Fibroblast of skin of abdomen (primary cell): Measurements from ENCODE around the gene PSMA5.
"Not testable (repeated sequence)": the region's sequence is repeated elsewhere in the genome, so short reads cannot be mapped to it uniquely, and the experiment has no call there.

ENCODE experiments used
- DNase-seq: peaks from one replicate; pipeline ENCODE4 v3.0.0-alpha.2; 2013

PSMA5 gene

GRCh38 chr1:109432336-109432735 lies 6.1 kb upstream of the PSMA5 start:
- DNase-seq: peak; percentile 73

- DNase-seq: no peak
These were observed 871 bp upstream of the PSMA5 start for GRCh38 chr1:109427171-109427467.

- peak; percentile 30 for DNase-seq
These were observed 612 bp downstream of the PSMA5 start for GRCh38 chr1:109425391-109426280.

- DNase-seq: no peak
These were observed 2.8 kb downstream of the PSMA5 start for GRCh38 chr1:109423498-109423897.

- no peak for DNase-seq
These were observed 13.7 kb downstream of the PSMA5 start for GRCh38 chr1:109412551-109412950.

GRCh38 chr1:109404838-109405237 lies 21.4 kb downstream of the PSMA5 start:
- no peak for DNase-seq

- no peak for DNase-seq
These were observed 24.2 kb downstream of the PSMA5 start for GRCh38 chr1:109402025-109402424.

- no peak for DNase-seq
These were observed 26.1 kb downstream of the PSMA5 start for GRCh38 chr1:109400035-109400655.

- DNase-seq: peak; percentile 52
These were observed 26.8 kb downstream of the PSMA5 start for GRCh38 chr1:109399326-109399957.

- DNase-seq: no peak
These were observed 27.7 kb downstream of the PSMA5 start for GRCh38 chr1:109398343-109399225.

GRCh38 chr1:109397581-109398342 lies 28.5 kb downstream of the PSMA5 start, which contains the start of gene SORT1:
Gene SORT1, minus strand, starts transcription at chr1:109397918. Its CDS starts 26 bp downstream, at chr1:109397892.
- DNase-seq: peak; percentile 89

- DNase-seq: no peak
These were observed 29.2 kb downstream of the PSMA5 start for GRCh38 chr1:109396871-109397580.

GRCh38 chr1:109396513-109396839 lies 29.8 kb downstream of the PSMA5 start:
- DNase-seq: no peak

- DNase-seq: peak; percentile 68
These were observed 30.4 kb downstream of the PSMA5 start for GRCh38 chr1:109395602-109396512.

GRCh38 chr1:109395282-109395599 lies 31.0 kb downstream of the PSMA5 start:
- DNase-seq: not testable (repeated sequence)

GRCh38 chr1:109394591-109395281 lies 31.5 kb downstream of the PSMA5 start:
- no peak for DNase-seq

GRCh38 chr1:109393617-109394233 lies 32.5 kb downstream of the PSMA5 start:
- no peak for DNase-seq

GRCh38 chr1:109392788-109393616 lies 33.2 kb downstream of the PSMA5 start:
- DNase-seq: no peak
